Measurements from ENCODE around the gene ZNF438. TPM values are rescaled to one million over a fixed set of nuclear protein-coding genes. Genes with fewer than 3 reads are reported as not detected.
A peak's percentile ranks its signal among the peaks of the same experiment; 100 is the strongest.

Gene ZNF438
- total RNA-seq, 4 donors from 2014 or later, result 6.1 to 14.1 (median 7.1) TPM

DNA sequence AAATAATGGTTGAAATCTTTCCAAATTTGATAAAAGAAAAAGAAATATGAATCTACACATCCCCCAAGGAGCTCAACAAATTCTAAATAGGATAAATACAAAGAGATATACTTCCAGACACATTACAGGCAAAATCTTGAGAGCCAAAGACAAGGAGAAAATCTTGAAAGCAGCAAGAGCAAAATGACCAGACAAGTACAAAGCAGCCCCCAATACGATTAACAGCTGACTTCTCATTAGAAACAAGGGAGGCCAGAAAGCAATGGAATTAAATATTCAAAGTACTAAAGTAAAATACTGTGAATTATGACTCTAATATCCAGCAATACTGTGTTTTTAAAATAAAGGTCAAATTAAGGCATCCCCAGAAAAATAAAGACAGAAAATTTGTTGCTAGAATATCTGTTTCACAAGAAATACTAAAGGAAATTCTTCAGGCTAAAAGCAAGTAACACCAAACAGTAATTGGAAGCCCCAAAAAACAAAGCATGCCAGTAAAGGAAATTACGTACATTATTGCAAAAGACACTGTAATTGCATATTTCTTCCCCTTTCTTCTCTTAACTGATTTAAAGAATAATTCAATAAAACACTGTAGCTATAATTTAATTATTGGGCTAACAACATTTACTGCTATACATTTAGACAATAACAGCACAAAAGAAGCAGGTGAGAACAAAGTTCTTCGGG lies 36.4 kb downstream of the ZNF438 start:
- H3K27me3 ChIP-seq, result no peaks in the 10 kb centered on the region
- no peak for DNase-seq (ENCODE audit: low spot score in 2 of 2)
- WGBS, result 93% methylated on average over 3 of the region's 3 CpGs
- H3K4me1 ChIP-seq, result peaks cover 7% of the 10 kb centered on the region
- no peak overlapping the region for H3K4me3 ChIP-seq
- no peaks in the 10 kb centered on the region for H3K36me3 ChIP-seq
- no peak overlapping the region for H3K27ac ChIP-seq
- TF ChIP-seq POLR2AphosphoS5 (IDR thresholded peaks at IDR 0.05) (no peak), EP300 (IDR thresholded peaks at IDR 0.05) (no peak), POLR2A (IDR thresholded peaks at IDR 0.05) (no peak)
- TF ChIP-seq, protein P1, sequence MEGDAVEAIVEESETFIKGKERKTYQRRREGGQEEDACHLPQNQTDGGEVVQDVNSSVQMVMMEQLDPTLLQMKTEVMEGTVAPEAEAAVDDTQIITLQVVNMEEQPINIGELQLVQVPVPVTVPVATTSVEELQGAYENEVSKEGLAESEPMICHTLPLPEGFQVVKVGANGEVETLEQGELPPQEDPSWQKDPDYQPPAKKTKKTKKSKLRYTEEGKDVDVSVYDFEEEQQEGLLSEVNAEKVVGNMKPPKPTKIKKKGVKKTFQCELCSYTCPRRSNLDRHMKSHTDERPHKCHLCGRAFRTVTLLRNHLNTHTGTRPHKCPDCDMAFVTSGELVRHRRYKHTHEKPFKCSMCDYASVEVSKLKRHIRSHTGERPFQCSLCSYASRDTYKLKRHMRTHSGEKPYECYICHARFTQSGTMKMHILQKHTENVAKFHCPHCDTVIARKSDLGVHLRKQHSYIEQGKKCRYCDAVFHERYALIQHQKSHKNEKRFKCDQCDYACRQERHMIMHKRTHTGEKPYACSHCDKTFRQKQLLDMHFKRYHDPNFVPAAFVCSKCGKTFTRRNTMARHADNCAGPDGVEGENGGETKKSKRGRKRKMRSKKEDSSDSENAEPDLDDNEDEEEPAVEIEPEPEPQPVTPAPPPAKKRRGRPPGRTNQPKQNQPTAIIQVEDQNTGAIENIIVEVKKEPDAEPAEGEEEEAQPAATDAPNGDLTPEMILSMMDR (IDR thresholded peaks at IDR 0.05), result no peak
- peaks cover 6% of the 10 kb centered on the region for H3K9me3 ChIP-seq

DNA sequence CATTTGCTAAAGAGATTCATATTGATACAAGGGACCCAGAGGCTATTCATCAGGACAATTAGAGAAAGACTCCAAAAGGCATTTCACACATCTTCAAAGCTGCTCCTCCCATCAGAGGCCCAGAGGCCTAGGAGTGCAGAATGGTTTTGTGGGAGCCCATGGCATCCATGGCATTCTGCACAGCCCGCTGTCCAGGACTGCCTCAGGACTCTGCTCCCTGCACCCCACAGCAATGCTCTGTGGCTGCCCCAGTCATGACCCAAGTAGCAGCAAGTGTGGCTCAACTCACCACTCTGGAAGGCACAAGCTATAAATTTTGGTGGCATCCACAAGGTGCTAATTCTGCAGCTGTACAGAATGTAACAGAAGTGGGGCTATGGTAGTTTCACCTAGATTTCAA lies 38.5 kb downstream of the ZNF438 start:
- Histone ChIP-seq H3K4me3 (no peak overlapping the region), H3K27me3 (no peaks in the 10 kb centered on the region), H3K9me3 (peaks cover 6% of the 10 kb centered on the region), H3K27ac (no peak overlapping the region), H3K36me3 (no peaks in the 10 kb centered on the region), H3K4me1 (peaks cover 4% of the 10 kb centered on the region)
- no peak for TF ChIP-seq EP300 (IDR thresholded peaks at IDR 0.05)
- TF ChIP-seq, protein P1 (IDR thresholded peaks at IDR 0.05), result no peak
- no peak for TF ChIP-seq POLR2A (IDR thresholded peaks at IDR 0.05)
- TF ChIP-seq POLR2AphosphoS5 (IDR thresholded peaks at IDR 0.05), result no peak
- DNase-seq (ENCODE audit: low spot score in 2 of 2), result no peak
- 83% methylated on average over 1 of the region's 1 CpG for WGBS

DNA sequence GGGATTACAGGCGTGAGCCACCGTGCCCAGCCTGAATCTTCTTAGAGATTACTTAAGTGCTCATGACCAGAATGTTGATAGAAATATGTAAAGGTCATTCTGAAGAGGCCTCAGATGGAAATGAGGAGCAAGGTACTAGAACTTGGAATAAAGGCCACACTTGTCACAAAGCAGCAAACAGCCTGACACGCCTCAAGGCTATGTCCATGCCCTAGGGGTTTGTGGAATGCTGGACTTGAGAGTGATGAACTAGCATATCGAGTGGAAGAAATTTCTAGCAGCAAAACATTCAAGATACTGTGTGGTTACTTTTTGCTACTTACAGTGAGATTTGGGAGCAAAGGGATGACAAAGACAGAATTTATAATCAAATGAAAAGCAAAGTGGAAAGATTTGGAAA lies 39.0 kb downstream of the ZNF438 start:
- Histone ChIP-seq H3K27me3 (no peaks in the 10 kb centered on the region), H3K27ac (peak overlapping the region; percentile 40), H3K4me1 (peaks cover 4% of the 10 kb centered on the region), H3K9me3 (peaks cover 6% of the 10 kb centered on the region), H3K4me3 (no peak overlapping the region), H3K36me3 (no peaks in the 10 kb centered on the region)
- WGBS, result 76% methylated on average over 4 of the region's 4 CpGs
- no peak for DNase-seq (ENCODE audit: low spot score in 2 of 2)
- TF ChIP-seq, protein P1 (IDR thresholded peaks at IDR 0.05), result no peak
- TF ChIP-seq POLR2AphosphoS5 (IDR thresholded peaks at IDR 0.05) (no peak), POLR2A (IDR thresholded peaks at IDR 0.05) (no peak), EP300 (IDR thresholded peaks at IDR 0.05) (no peak)

DNA sequence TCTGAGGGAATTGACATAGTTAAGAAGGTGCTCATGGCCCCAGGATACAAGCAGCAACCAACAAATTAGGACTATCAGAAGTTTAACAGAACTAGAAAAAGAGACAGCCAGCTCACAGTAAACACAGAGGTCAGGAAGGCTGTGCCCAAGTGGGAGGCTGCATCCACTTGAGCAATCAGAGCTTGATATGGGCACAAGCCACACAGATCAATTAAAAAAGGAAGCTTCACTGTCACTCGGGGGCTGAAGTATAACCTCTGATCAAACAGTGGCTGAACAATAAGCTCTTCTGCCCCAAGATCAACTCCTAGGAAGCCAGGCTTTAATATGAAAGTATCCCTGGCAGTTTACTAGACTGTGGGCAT lies 40.0 kb downstream of the ZNF438 start:
- no peak overlapping the region for H3K27ac ChIP-seq
- H3K4me3 ChIP-seq, result no peak overlapping the region
- no peaks in the 10 kb centered on the region for H3K27me3 ChIP-seq
- H3K36me3 ChIP-seq, result no peaks in the 10 kb centered on the region
- DNase-seq (ENCODE audit: low spot score in 2 of 2), result no peak
- TF ChIP-seq POLR2A (IDR thresholded peaks at IDR 0.05) (no peak), EP300 (IDR thresholded peaks at IDR 0.05) (no peak), POLR2AphosphoS5 (IDR thresholded peaks at IDR 0.05) (no peak)
- TF ChIP-seq, protein P1 (IDR thresholded peaks at IDR 0.05), result no peak
- peaks cover 4% of the 10 kb centered on the region for H3K4me1 ChIP-seq
- H3K9me3 ChIP-seq, result peaks cover 6% of the 10 kb centered on the region
- WGBS, result 92% methylated on average over 1 of the region's 1 CpG

DNA sequence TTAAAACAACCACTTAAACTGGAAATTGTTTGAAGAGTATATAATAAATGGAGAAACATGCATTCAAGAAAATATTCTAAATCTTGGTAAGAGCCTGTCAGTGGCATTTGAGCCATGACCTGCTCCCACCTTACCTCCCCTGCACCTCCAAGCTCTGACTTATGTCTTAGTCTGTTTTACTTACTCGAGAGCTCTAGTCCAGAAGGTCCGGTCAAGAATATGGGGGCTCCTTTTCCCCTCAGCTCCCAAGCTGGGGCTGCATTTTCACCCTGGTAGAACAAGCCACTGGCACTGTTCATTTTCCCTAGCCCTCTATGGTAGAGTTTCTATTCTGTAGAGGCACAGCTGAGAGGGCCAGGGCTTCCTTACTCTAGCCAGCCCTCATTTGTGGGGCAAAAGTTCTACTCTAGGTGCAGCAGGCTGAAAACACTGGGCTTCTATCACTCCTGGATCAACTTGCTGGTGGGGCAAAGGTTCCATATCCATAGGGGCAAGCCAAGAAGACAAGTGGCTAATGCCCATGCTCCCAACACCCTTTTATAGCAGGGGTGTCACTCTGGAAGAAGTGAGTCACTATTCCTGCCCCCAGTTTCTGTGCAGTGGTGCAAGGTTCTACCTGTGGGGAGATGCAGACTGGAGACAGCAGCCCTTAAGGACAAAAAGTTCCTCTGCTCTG lies 40.6 kb downstream of the ZNF438 start:
- Histone ChIP-seq H3K27ac (no peak overlapping the region), H3K9me3 (peaks cover 6% of the 10 kb centered on the region), H3K4me3 (no peak overlapping the region), H3K4me1 (peaks cover 7% of the 10 kb centered on the region), H3K27me3 (no peaks in the 10 kb centered on the region), H3K36me3 (no peaks in the 10 kb centered on the region)
- TF ChIP-seq EP300 (IDR thresholded peaks at IDR 0.05) (no peak), POLR2AphosphoS5 (IDR thresholded peaks at IDR 0.05) (no peak), POLR2A (IDR thresholded peaks at IDR 0.05) (no peak)
- TF ChIP-seq, protein P1 (IDR thresholded peaks at IDR 0.05), result no peak
- DNase-seq (ENCODE audit: low spot score in 2 of 2), result no peak
- WGBS, result 91% methylated on average over 2 of the region's 2 CpGs
